Choroid plexus epithelial cell (primary cell): ENCODE measurements around the gene BCL2L14.

ENCODE experiments used
- DNase-seq: peaks from one replicate; pipeline ENCODE4 v3.0.0-alpha.2; 2010; ENCODE audit warnings: low read depth
- H3K4me3 ChIP-seq: 2 replicates; pipeline ENCODE4 v1.5.1; 2011; ENCODE audit warnings: low read depth, mild to moderate bottlenecking, control low read depth, low read length, moderate library complexity
- TF ChIP-seq, protein P1 (sequence below): conservative IDR thresholded peaks from 2 replicates; pipeline ENCODE4 v1.5.1; 2011; ENCODE audit warnings: low read depth, mild to moderate bottlenecking, control low read depth, inconsistent platforms, low read length, moderate library complexity

BCL2L14 gene

DNA sequence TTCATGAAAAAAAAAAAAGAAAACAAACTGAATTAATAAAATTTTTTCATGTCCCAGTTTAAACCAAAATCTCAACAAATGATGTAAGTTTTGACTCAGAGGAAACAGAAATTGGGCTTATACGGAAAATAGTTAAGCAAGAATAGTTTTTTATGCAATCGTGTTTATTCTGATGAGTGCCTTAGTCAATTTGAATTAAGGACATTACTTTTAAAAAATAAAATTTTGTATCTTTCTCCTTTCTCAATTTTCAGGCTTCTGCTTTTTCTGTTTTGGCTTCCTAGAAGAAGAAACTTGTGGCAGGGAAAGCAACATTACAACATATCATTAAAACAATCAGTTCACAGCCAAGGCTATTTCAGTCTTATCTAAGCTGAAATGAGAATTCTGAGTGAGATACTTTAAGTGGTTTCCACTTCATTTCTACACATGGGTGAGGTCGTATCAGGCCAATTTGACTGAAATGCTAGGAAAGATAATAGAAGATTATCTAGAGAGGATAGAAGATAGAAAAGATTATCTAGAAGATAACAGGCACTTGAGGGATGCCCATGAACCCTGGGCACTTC lies 52.4 kb downstream of the BCL2L14 start:
- TF ChIP-seq, protein P1, sequence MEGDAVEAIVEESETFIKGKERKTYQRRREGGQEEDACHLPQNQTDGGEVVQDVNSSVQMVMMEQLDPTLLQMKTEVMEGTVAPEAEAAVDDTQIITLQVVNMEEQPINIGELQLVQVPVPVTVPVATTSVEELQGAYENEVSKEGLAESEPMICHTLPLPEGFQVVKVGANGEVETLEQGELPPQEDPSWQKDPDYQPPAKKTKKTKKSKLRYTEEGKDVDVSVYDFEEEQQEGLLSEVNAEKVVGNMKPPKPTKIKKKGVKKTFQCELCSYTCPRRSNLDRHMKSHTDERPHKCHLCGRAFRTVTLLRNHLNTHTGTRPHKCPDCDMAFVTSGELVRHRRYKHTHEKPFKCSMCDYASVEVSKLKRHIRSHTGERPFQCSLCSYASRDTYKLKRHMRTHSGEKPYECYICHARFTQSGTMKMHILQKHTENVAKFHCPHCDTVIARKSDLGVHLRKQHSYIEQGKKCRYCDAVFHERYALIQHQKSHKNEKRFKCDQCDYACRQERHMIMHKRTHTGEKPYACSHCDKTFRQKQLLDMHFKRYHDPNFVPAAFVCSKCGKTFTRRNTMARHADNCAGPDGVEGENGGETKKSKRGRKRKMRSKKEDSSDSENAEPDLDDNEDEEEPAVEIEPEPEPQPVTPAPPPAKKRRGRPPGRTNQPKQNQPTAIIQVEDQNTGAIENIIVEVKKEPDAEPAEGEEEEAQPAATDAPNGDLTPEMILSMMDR: no peak
- DNase-seq: no peak
- no peak overlapping the region for H3K4me3 ChIP-seq

DNA sequence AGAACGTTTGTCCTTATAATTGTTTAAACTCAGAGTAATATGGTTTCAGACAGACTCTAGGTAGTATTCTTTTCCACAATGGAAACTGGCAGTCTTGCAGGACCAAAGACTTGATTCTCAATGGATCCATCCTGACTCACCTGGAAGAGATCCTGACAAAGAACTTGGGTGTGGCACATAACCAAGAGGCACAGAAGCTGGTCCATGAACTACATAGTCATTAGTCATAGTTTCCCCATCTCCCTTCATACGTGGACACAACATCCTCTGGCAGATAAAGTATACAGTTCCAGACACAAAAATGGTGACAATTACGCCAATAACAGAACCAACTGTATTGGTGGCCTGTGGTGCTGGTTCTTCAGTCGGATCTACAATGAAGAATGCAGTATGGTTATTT lies 55.8 kb downstream of the BCL2L14 start:
- TF ChIP-seq, protein P1: no peak
- H3K4me3 ChIP-seq: no peak overlapping the region
- no peak for DNase-seq

DNA sequence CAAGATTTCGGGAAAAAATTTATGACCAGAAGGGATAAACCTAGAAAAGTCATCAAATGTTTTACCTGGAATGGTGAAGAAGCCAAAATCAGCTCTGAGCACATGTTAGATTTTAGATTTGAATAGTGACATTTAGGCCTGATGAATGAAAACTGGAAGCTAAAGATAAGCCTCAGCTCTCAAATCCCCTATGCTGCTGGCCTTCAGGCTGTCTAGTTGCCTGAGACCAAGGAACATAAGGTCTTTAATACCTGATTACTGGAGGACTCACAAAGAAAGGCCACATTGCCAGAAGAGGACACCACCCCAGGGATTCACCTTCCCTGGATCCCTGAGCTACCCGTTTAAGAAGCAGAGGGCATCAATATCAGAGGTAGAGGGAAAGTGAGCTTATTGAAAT lies 56.6 kb downstream of the BCL2L14 start:
- H3K4me3 ChIP-seq: no peak overlapping the region
- no peak for DNase-seq
- TF ChIP-seq, protein P1: no peak

DNA sequence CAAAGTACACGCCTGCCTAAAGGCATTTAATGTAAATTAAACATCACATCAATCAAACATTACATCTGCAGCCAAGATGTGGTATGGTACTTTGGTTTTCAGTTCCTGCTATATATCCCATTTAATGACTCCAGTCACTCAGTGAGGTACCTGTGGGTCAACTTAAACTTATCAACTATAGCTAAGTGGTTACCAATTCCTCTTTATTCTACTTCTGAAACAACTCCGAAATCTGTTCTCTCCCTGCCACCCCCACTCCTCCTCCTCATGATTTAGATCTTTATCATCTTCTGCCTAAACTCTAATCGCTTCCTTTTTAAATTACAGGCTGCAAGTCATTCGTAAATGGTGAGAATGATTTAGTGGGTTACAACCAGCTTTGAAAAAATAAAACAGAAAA lies 57.9 kb downstream of the BCL2L14 start:
- DNase-seq: no peak
- TF ChIP-seq, protein P1: no peak
- H3K4me3 ChIP-seq: no peak overlapping the region

DNA sequence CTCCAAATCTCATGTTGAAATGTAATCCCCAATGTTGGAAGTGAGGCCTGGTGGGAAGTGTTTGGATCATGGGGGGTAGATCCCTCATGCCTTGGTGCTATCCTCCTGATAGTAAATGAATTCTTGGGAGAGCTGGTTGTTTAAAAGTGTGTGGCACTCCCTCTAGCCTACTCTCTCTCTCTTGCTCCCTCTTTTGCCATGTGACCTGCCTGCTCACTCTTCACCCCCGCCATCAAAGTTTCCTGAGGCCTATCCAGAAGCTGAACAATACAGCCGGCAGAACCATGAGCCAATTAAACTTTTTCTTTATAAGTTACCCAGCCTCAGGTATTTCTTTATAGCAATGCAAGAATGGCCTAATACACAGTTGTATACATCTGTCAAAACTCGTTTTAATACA lies 62.5 kb downstream of the BCL2L14 start:
- no peak overlapping the region for H3K4me3 ChIP-seq
- no peak for DNase-seq
- TF ChIP-seq, protein P1: no peak

DNA sequence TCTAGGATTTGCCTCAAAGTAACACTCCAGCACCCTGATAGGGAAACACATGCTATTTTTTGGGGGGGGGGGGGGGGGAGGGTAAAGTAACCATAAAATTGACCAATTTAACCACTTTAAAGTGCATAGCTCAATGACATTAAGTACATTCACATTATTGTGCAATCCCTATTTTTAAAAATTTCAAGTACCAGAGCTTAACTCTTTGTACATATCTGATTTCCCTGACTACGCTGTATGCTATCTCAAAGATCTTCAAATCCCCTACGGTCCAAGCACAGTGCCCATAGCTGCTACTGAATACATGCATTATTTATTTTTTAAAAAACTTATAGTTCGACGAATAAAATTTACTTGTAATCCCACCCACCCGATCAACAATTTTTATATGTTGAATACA lies 63.0 kb downstream of the BCL2L14 start:
- H3K4me3 ChIP-seq: no peak overlapping the region
- DNase-seq: no peak
- TF ChIP-seq, protein P1: no peak
